Lung (tissue), 12 donors: ENCODE measurements around the gene TNFRSF9. TPM values are rescaled to one million over a fixed set of nuclear protein-coding genes. Genes with fewer than 3 reads are reported as not detected.

Experiments used
- ATAC-seq: fragments of 200-7000 bp; cut with Tn5 transposase; one replicate; pipeline ENCODE4 v1.9.1; 2020; ENCODE audit warnings: moderate number of reproducible peaks; ENCODE audit not compliant: insufficient read depth, low FRiP score
- DNase-seq, 3 donors: peaks; one replicate each; pipeline ENCODE4 v3.0.0-alpha.2; 2013 to 2017
- H3K27ac ChIP-seq, 2 donors: one replicate each; pipeline ENCODE4 v1.5.1; 2013; ENCODE audit warnings: mild to moderate bottlenecking in 2 of 2, moderate library complexity in 2 of 2, control low read depth in 1 of 2, inconsistent platforms in 1 of 2, low read depth in 1 of 2, low read length in 1 of 2
- H3K27me3 ChIP-seq, 3 donors: one replicate each; pipeline ENCODE4 v1.5.1; 2013; ENCODE audit warnings: low read length in 2 of 3; ENCODE audit not compliant: control insufficient read depth in 3 of 3, insufficient read depth in 3 of 3
- H3K36me3 ChIP-seq, 4 donors: one replicate each; pipeline ENCODE4 v1.5.1; 2013; ENCODE audit warnings: low read length in 4 of 4, mild to moderate bottlenecking in 1 of 4, moderate library complexity in 1 of 4; ENCODE audit not compliant: control insufficient read depth in 4 of 4, insufficient read depth in 4 of 4
- H3K4me1 ChIP-seq, 5 donors: one replicate each; pipeline ENCODE4 v1.5.1; 2013; ENCODE audit warnings: low read length in 5 of 5, mild to moderate bottlenecking in 2 of 5, moderate library complexity in 1 of 5; ENCODE audit not compliant: control insufficient read depth in 5 of 5, insufficient read depth in 5 of 5
- H3K4me3 ChIP-seq: one replicate; pipeline ENCODE4 v1.5.1; 2013; ENCODE audit warnings: mild to moderate bottlenecking, control low read depth, moderate library complexity
- H3K9ac ChIP-seq, 2 donors: one replicate each; pipeline ENCODE4 v1.5.1; 2013; ENCODE audit warnings: low read length in 2 of 2, control low read depth in 1 of 2; ENCODE audit not compliant: insufficient read depth in 1 of 2
- H3K9me3 ChIP-seq, 4 donors: one replicate each; pipeline ENCODE4 v1.5.1; 2013; ENCODE audit warnings: low read length in 3 of 4, mild to moderate bottlenecking in 1 of 4, moderate library complexity in 1 of 4; ENCODE audit not compliant: control insufficient read depth in 4 of 4, insufficient read depth in 3 of 4
- CTCF ChIP-seq: IDR thresholded peaks from 2 replicates; pipeline ENCODE4 v1.5.1; 2012; ENCODE audit warnings: mild to moderate bottlenecking; ENCODE audit errors: control extremely low read depth, extremely low read depth
- WGBS, 2 donors: extraction: QIAGEN DNeasy Blood & Tissue Kit; methylation state at CpG; one replicate each; pipeline ENCODE4 v1.1.7; 2013; 5-methylcytosine and 5-hydroxymethylcytosine counted together
- polyA plus RNA-seq, 2 donors: library from polyadenylated mRNA; stranded (reverse); fragments of 200-250 nt; gene quantifications; one replicate each; pipeline ENCODE4 v1.2.1, GENCODE V29; 2013
- total RNA-seq, 2 donors: library from RNA; depleted of rRNA in 1 of 2; stranded (reverse); fragments of >200 nt in 1 of 2; gene quantifications; one replicate each; pipeline ENCODE4 v1.2.1, GENCODE V29; 2014 to 2021
- donor health status: control.
- donor health status: control.
- donor health status: Bipolar disorder and iron deficiency.
- donor health status: healthy.
- donor health status: DM: yes; HTN: yes; CAD: no.

TNFRSF9 gene
- total and polyA plus RNA-seq, 4 donors, result 0.45 to 2.0 (median 0.65) TPM

DNA sequence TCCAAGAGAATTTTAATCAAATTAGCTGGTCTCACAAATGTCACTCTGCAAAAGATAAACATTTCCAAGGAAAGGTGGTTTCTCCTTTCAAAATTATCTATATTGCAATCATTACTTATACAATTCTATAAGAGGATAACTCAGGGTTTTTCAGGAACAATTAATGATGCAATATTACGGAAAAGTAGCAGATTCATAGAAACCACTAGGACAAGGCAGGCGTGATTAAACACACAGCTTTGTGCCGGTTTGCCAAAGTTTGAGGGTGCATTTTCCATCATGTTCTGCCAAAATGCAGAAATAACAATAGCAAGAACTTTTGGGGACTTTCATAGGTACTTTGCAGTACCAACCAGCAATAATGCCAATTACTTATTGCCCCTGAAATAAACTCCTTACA, 605 bp downstream of the TNFRSF9 start:
- 39 to 52% methylated on average over 3 of the region's 3 CpGs for WGBS, 2 donors
- DNase-seq (no peak), ATAC-seq (no peak)
- H3K36me3 ChIP-seq, result no peaks in the 10 kb centered on the region
- H3K9ac ChIP-seq, result no peak overlapping the region
- no peaks in the 10 kb centered on the region for H3K9me3 ChIP-seq
- H3K4me1 ChIP-seq, result peaks cover 0 to 7% (median 0%) of the 10 kb centered on the region in 5 donors
- peaks cover 0 to 60% (median 58%) of the 10 kb centered on the region in 3 donors for H3K27me3 ChIP-seq
- H3K27ac ChIP-seq, result no peak overlapping the region
- no peak overlapping the region for H3K4me3 ChIP-seq
- TF ChIP-seq CTCF, result no peak

GRCh38 chr1:7938070-7938469, 2.6 kb downstream of the TNFRSF9 start:
- TF ChIP-seq CTCF, result no peak
- Histone ChIP-seq H3K36me3 (no peaks in the 10 kb centered on the region), H3K4me1 (peaks cover 0 to 7% (median 0%) of the 10 kb centered on the region in 5 donors), H3K9me3 (no peaks in the 10 kb centered on the region), H3K27me3 (peaks cover 0 to 56% (median 55%) of the 10 kb centered on the region in 3 donors), H3K27ac (no peak overlapping the region), H3K9ac (no peak overlapping the region), H3K4me3 (no peak overlapping the region)
- 47 to 74% methylated on average over 3 of the region's 3 CpGs for WGBS, 2 donors
- ATAC-seq, result no peak
- no peak for DNase-seq

GRCh38 chr1:7932524-7933138, 8.0 kb downstream of the TNFRSF9 start:
- Histone ChIP-seq H3K4me3 (no peak overlapping the region), H3K36me3 (no peaks in the 10 kb centered on the region), H3K9ac (no peak overlapping the region), H3K27me3 (peaks cover 0 to 39% (median 22%) of the 10 kb centered on the region in 3 donors), H3K4me1 (no peaks in the 10 kb centered on the region), H3K9me3 (no peaks in the 10 kb centered on the region), H3K27ac (no peak overlapping the region)
- TF ChIP-seq CTCF, result no peak
- WGBS, 2 donors, result 81 to 82% methylated on average over 15 of the region's 15 CpGs
- DNase-seq, result no peak
- no peak for ATAC-seq

DNA sequence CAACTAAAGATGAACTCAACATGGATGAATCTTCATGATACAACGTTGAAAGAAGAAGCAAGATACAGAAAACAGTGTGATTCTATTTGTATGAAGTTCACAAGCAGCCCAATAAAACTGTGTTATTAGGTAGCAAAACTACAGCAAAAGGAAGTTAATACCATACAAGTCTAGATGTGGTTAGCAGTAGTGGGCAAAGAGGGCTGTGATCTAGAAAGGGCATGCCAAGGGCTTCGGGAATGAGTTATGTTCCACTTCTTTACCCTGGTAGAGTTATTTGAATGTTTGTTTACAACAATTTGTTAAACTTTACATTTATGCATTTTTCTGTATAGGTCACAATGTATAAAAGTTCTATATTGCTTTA, 9.2 kb downstream of the TNFRSF9 start:
- Histone ChIP-seq H3K36me3 (no peaks in the 10 kb centered on the region), H3K27ac (no peak overlapping the region), H3K9me3 (no peaks in the 10 kb centered on the region), H3K4me1 (no peaks in the 10 kb centered on the region), H3K4me3 (no peak overlapping the region), H3K27me3 (peaks cover 0 to 40% (median 21%) of the 10 kb centered on the region in 3 donors), H3K9ac (no peak overlapping the region)
- TF ChIP-seq CTCF, result no peak
- no peak for DNase-seq
- 49 to 58% methylated on average over 2 of the region's 2 CpGs for WGBS, 2 donors
- ATAC-seq, result no peak
